Measurements from ENCODE around the gene ANKEF1. TPM values are rescaled to one million over a fixed set of nuclear protein-coding genes. Genes with fewer than 3 reads are reported as not detected.

The ANKEF1 gene
- polyA plus RNA-seq, 1 donor (not counting 4 experiments of a cell fraction or from before 2014, with no cell fraction given): 12.4 TPM

DNA sequence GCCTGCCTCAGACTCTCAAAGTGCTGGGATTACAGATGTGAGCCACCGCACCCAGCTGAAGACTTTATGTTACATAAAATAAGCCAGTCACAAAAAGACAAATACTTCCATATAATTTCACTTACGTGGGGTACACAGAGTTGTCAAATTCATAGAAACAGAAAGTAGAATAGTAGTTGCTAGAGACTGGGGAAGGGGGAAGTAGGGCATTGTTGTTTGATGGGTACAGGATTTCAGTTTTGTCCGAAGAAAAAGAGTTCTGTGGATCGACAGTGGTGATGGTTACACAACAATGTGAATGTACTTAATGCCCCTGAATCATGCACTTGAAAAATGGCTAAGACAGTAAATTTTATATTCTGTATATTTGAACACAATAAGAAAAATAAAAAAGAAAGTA is 41.6 kb upstream of the ANKEF1 start:
- dilution Hi-C loops (cut with MboI; ENCODE audit: extremely low pct_ligation_motif_present, low sequenced_read_pairs): loop anchor here (25.0 kb wide), 1 partner anchor 94 kb away; no protein-coding TSS in a partner anchor
- no peak for FAIRE-seq
- TF ChIP-seq, protein P1, sequence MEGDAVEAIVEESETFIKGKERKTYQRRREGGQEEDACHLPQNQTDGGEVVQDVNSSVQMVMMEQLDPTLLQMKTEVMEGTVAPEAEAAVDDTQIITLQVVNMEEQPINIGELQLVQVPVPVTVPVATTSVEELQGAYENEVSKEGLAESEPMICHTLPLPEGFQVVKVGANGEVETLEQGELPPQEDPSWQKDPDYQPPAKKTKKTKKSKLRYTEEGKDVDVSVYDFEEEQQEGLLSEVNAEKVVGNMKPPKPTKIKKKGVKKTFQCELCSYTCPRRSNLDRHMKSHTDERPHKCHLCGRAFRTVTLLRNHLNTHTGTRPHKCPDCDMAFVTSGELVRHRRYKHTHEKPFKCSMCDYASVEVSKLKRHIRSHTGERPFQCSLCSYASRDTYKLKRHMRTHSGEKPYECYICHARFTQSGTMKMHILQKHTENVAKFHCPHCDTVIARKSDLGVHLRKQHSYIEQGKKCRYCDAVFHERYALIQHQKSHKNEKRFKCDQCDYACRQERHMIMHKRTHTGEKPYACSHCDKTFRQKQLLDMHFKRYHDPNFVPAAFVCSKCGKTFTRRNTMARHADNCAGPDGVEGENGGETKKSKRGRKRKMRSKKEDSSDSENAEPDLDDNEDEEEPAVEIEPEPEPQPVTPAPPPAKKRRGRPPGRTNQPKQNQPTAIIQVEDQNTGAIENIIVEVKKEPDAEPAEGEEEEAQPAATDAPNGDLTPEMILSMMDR (optimal IDR thresholded peaks at IDR 0.05 in 1 of 3, IDR thresholded peaks at IDR 0.05 in 1 of 3, conservative IDR thresholded peaks at IDR 0.05 in 1 of 3; ENCODE audit: extremely low read depth in 1 of 3, insufficient read depth in 2 of 3, low read length in 3 of 3): no peak
- TF ChIP-seq EZH2 (IDR thresholded peaks at IDR 0.05; ENCODE audit: low read length): no peak

DNA sequence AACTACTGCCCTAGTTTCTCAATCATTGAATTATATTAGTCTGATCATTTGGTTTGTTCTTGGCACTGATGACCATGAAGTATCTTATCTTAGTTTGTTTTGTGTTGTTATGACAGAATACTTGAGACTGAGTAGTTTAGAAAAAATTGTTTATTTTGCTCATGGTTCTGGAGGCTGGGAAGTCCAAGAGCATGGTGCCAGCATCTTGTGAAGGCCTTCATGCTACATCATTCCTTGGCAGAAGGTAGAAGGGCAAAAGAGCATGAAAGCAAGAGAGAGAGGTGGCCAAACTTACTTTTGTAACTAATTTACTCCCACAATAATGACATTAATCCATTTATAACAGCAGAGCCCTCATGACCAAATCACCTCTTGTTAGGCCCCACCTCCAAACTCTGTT is 40.1 kb upstream of the ANKEF1 start:
- H4K20me1 ChIP-seq (ENCODE audit: control insufficient read depth, extremely low read depth, insufficient read depth, low read length): no peaks in the 10 kb centered on the region
- no peak overlapping the region for H3K4me3 ChIP-seq (ENCODE audit: control insufficient read depth in 2 of 3, extremely low read depth in 1 of 3, insufficient read depth in 2 of 3, low read depth in 1 of 3, low read length in 3 of 3)
- H2AFZ ChIP-seq (ENCODE audit: control insufficient read depth, low read length): no peak overlapping the region
- no peaks in the 10 kb centered on the region for H3K9me3 ChIP-seq (ENCODE audit: control insufficient read depth, low read depth, low read length)
- no peak for TF ChIP-seq EZH2 (IDR thresholded peaks at IDR 0.05; ENCODE audit: low read length)
- TF ChIP-seq, protein P1 (optimal IDR thresholded peaks at IDR 0.05 in 1 of 3, IDR thresholded peaks at IDR 0.05 in 1 of 3, conservative IDR thresholded peaks at IDR 0.05 in 1 of 3; ENCODE audit: extremely low read depth in 1 of 3, insufficient read depth in 2 of 3, low read length in 3 of 3): no peak
- H3K9ac ChIP-seq (ENCODE audit: control insufficient read depth, extremely low read depth, insufficient read depth, low read length): no peak overlapping the region
- H3K27me3 ChIP-seq (ENCODE audit: control insufficient read depth, extremely low read depth, insufficient read depth, low read length): no peaks in the 10 kb centered on the region
- DNase-seq (ENCODE audit: low read depth, low spot score): no peak
- FAIRE-seq: no peak
- H3K4me2 ChIP-seq (ENCODE audit: control insufficient read depth, extremely low read depth, insufficient read depth, low read depth, low read length): no peak overlapping the region
- no peaks in the 10 kb centered on the region for H3K4me1 ChIP-seq (ENCODE audit: control insufficient read depth, extremely low read depth, insufficient read depth, low read length)
- H3K27ac ChIP-seq (ENCODE audit: control insufficient read depth, insufficient read depth, low read length): no peak overlapping the region
- no peaks in the 10 kb centered on the region for H3K9me1 ChIP-seq (ENCODE audit: control insufficient read depth, extremely low read depth, insufficient read depth, low read length)
- H3K79me2 ChIP-seq (ENCODE audit: control insufficient read depth, insufficient read depth, low read length): no peaks in the 10 kb centered on the region
- dilution Hi-C loops (cut with MboI; ENCODE audit: extremely low pct_ligation_motif_present, low sequenced_read_pairs): loop anchor here (25.0 kb wide), 1 partner anchor 93 kb away; no protein-coding TSS in a partner anchor
- H3K36me3 ChIP-seq (ENCODE audit: control insufficient read depth in 2 of 2, extremely low read depth in 1 of 2, insufficient read depth in 2 of 2, low read length in 2 of 2): no peaks in the 10 kb centered on the region

More for the DNA sequence above, 41.6 kb upstream of the ANKEF1 start:
- Histone ChIP-seq H3K9me1 (ENCODE audit: control insufficient read depth, extremely low read depth, insufficient read depth, low read length) (no peaks in the 10 kb centered on the region), H2AFZ (ENCODE audit: control insufficient read depth, low read length) (no peak overlapping the region), H3K36me3 (ENCODE audit: control insufficient read depth in 2 of 2, extremely low read depth in 1 of 2, insufficient read depth in 2 of 2, low read length in 2 of 2) (no peaks in the 10 kb centered on the region), H3K79me2 (ENCODE audit: control insufficient read depth, insufficient read depth, low read length) (no peaks in the 10 kb centered on the region), H3K27ac (ENCODE audit: control insufficient read depth, insufficient read depth, low read length) (no peak overlapping the region), H3K4me3 (ENCODE audit: control insufficient read depth in 2 of 3, extremely low read depth in 1 of 3, insufficient read depth in 2 of 3, low read depth in 1 of 3, low read length in 3 of 3) (no peak overlapping the region), H3K4me1 (ENCODE audit: control insufficient read depth, extremely low read depth, insufficient read depth, low read length) (no peaks in the 10 kb centered on the region), H3K9me3 (ENCODE audit: control insufficient read depth, low read depth, low read length) (no peaks in the 10 kb centered on the region), H3K9ac (ENCODE audit: control insufficient read depth, extremely low read depth, insufficient read depth, low read length) (no peak overlapping the region), H3K4me2 (ENCODE audit: control insufficient read depth, extremely low read depth, insufficient read depth, low read depth, low read length) (no peak overlapping the region), H4K20me1 (ENCODE audit: control insufficient read depth, extremely low read depth, insufficient read depth, low read length) (no peaks in the 10 kb centered on the region), H3K27me3 (ENCODE audit: control insufficient read depth, extremely low read depth, insufficient read depth, low read length) (no peaks in the 10 kb centered on the region)
- DNase-seq (ENCODE audit: low read depth, low spot score): no peak

All from keratinocyte (primary cell).